ENCODE measurements around the gene BRD4. TPM values are rescaled to one million over a fixed set of nuclear protein-coding genes. Genes with fewer than 3 reads are reported as not detected.

Gene BRD4
- total RNA-seq, 4 donors from 2014 or later: 54.8 to 111 (median 68.3) TPM

GRCh38 chr19:15285896-15286591 lies 46.3 kb downstream of the BRD4 start:
- WGBS: 74% methylated on average over 11 of the region's 11 CpGs
- no peaks in the 10 kb centered on the region for H3K36me3 ChIP-seq
- DNase-seq (ENCODE audit: low spot score in 2 of 2): no peak
- TF ChIP-seq CTCF (IDR thresholded peaks at IDR 0.05) (no peak), EP300 (IDR thresholded peaks at IDR 0.05) (no peak), POLR2AphosphoS5 (IDR thresholded peaks at IDR 0.05) (no peak), POLR2A (IDR thresholded peaks at IDR 0.05) (no peak)
- no peaks in the 10 kb centered on the region for H3K9me3 ChIP-seq
- H3K4me1 ChIP-seq: peaks cover 98% of the 10 kb centered on the region
- no peak overlapping the region for H3K4me3 ChIP-seq
- no peak overlapping the region for H3K27ac ChIP-seq
- no peaks in the 10 kb centered on the region for H3K27me3 ChIP-seq

GRCh38 chr19:15284896-15285295 lies 47.4 kb downstream of the BRD4 start:
- no peak overlapping the region for H3K27ac ChIP-seq
- 81% methylated on average over 2 of the region's 3 CpGs for WGBS
- H3K4me1 ChIP-seq: peaks cover 99% of the 10 kb centered on the region

DNA sequence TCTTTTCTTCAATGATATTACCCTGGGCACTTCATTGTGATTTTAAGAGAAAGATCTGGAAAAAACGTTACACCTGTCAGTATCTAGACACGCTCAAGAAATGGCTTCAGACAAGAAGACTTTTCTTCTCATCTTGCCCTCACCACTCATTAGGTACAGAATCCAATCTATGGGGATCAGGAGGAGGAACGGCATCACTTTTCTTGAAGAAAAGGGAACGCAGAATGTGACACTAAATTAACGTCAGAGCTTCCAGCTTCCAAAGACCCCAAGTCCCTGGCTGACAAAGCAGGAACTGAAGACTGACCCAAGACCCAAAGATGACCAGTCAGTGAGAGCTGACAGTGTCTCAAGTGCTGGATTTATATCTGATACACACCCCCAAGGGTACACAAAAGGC lies 48.2 kb downstream of the BRD4 start:
- no peak for DNase-seq (ENCODE audit: low spot score in 2 of 2)
- H3K36me3 ChIP-seq: no peaks in the 10 kb centered on the region
- H3K27me3 ChIP-seq: no peaks in the 10 kb centered on the region
- WGBS: 87% methylated on average over 5 of the region's 5 CpGs
- H3K4me3 ChIP-seq: no peak overlapping the region
- H3K4me1 ChIP-seq: peaks cover 99% of the 10 kb centered on the region
- H3K27ac ChIP-seq: peak overlapping the region; percentile 87
- TF ChIP-seq POLR2A (IDR thresholded peaks at IDR 0.05) (no peak), EP300 (IDR thresholded peaks at IDR 0.05) (no peak), POLR2AphosphoS5 (IDR thresholded peaks at IDR 0.05) (no peak), CTCF (IDR thresholded peaks at IDR 0.05) (no peak)
- H3K9me3 ChIP-seq: no peaks in the 10 kb centered on the region

More at GRCh38 chr19:15284896-15285295, 47.4 kb downstream of the BRD4 start:
- Histone ChIP-seq H3K36me3 (no peaks in the 10 kb centered on the region), H3K4me3 (no peak overlapping the region), H3K9me3 (no peaks in the 10 kb centered on the region), H3K27me3 (no peaks in the 10 kb centered on the region)
- DNase-seq (ENCODE audit: low spot score in 2 of 2): no peak
- TF ChIP-seq POLR2A (IDR thresholded peaks at IDR 0.05) (no peak), EP300 (IDR thresholded peaks at IDR 0.05) (no peak), POLR2AphosphoS5 (IDR thresholded peaks at IDR 0.05) (no peak)

DNA sequence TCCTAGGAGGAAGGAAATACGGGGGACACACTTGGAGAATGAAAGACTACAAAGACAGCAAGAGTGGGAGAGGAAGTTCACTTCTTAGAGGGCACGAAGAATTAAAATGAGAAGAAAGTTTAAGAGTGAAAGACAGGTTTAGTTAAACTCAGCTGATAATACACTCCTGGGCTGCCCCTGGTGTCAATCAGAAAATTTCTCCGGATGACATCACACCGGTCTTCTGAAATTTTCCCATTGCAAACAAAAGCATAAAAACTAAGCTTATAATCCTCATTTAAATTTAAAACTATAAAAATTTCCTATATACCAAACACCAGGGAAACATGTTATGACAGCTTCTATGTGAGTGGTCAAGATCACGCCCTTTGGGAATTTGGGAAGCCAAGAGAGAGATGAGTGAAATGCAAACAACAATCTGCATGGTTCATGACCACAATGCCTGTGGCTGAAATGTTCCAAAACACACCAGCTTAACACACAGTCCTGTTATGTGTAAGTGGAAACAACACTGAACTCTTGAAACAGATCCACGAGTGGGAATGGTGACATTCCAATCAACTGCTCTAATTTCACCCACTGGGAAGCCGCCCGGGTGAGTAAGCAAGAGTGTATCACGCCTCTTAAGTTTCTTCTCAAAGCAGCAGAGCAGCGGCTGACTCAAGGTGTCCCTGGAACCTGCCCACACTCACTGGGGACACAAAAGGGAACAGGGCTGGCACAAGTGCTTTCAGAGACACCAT lies 49.0 kb downstream of the BRD4 start:
- H3K9me3 ChIP-seq: no peaks in the 10 kb centered on the region
- H3K4me1 ChIP-seq: peaks cover 99% of the 10 kb centered on the region
- WGBS: 43% methylated on average over 10 of the region's 10 CpGs

DNA sequence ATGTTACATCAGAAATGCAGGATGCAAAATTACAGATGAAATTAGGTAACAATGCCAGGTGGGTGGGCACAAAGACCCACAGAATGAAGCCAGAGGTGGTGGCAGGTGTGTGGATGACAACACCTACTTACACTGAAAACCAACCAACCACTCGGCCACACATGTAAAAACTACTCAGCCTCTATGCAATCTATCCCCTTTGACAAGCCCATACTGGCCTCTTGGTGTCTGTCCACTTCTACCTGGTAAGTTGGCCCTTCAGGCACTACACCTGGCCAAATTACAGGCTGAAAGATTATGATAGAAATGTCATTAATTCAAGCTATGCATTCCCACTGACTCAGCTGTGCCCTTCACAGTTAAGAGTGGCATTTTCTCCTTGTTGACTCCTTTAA lies 50.0 kb downstream of the BRD4 start:
- no peak for DNase-seq (ENCODE audit: low spot score in 2 of 2)
- H3K36me3 ChIP-seq: no peaks in the 10 kb centered on the region
- WGBS: 37% methylated on average over 1 of the region's 1 CpG
- peaks cover 99% of the 10 kb centered on the region for H3K4me1 ChIP-seq
- H3K4me3 ChIP-seq: no peak overlapping the region
- H3K9me3 ChIP-seq: no peaks in the 10 kb centered on the region
- no peaks in the 10 kb centered on the region for H3K27me3 ChIP-seq
- H3K27ac ChIP-seq: peak overlapping the region; percentile 87
- no peak for TF ChIP-seq POLR2AphosphoS5 (IDR thresholded peaks at IDR 0.05)
- TF ChIP-seq POLR2A (IDR thresholded peaks at IDR 0.05): no peak
- no peak for TF ChIP-seq EP300 (IDR thresholded peaks at IDR 0.05)
- no peak for TF ChIP-seq CTCF (IDR thresholded peaks at IDR 0.05)

More for the DNA sequence above, 49.0 kb downstream of the BRD4 start:
- Histone ChIP-seq H3K27me3 (no peaks in the 10 kb centered on the region), H3K4me3 (no peak overlapping the region), H3K27ac (peak overlapping the region; percentile 87), H3K36me3 (no peaks in the 10 kb centered on the region)
- TF ChIP-seq POLR2A (IDR thresholded peaks at IDR 0.05) (no peak), EP300 (IDR thresholded peaks at IDR 0.05) (no peak), POLR2AphosphoS5 (IDR thresholded peaks at IDR 0.05) (no peak), CTCF (IDR thresholded peaks at IDR 0.05) (no peak)
- no peak for DNase-seq (ENCODE audit: low spot score in 2 of 2)

Measured in suprapubic skin (tissue), 4 donors.